NOMO-1 treated with dmso at 0.1 percent for 144 hours (cell line): ENCODE measurements around the gene LBHD2.
A peak's percentile ranks its signal among the peaks of the same experiment; 100 is the strongest.

Experiments
- DNase-seq: peaks from one replicate; lab custom pipeline; 2025; ENCODE audit not compliant: unreplicated experiment; lab: John Stamatoyannopoulos, UW

The LBHD2 gene

GRCh38 chr14:103068351-103069073 lies 15.5 kb upstream of the LBHD2 start:
- DNase-seq = no peak

DNA sequence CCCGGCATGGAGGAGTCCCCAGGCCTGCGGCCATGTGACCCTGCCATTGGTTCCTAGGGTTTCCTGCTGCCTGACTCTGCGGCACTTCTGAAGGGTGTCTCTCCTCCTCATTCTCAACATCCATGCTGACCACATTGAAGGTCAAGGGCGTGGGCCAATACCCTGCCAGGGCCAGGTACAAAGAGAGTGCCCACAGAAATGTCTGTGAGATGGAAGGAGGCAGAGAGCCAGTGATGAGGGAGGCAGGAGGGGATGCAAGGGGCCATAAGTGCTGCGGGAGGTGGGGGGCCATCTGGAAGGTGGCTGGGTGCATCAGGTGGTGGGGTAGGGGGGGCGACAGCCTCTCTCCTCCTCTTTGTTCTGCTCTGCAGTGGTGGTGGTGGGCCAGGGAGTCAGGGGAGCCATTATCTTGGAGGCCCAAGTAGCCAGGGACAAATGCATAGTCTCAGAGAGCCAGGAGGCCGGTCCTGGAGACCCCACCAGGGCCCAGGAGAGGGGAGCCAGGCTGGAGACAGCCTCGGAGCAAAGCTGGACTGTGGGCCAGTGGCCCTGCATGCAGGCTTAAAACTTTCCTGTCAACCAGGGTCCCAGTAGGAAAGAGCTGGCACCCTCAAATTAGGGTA lies 13.6 kb upstream of the LBHD2 start:
- DNase-seq = no peak

GRCh38 chr14:103070971-103071542 lies 13.0 kb upstream of the LBHD2 start:
- no peak for DNase-seq

DNA sequence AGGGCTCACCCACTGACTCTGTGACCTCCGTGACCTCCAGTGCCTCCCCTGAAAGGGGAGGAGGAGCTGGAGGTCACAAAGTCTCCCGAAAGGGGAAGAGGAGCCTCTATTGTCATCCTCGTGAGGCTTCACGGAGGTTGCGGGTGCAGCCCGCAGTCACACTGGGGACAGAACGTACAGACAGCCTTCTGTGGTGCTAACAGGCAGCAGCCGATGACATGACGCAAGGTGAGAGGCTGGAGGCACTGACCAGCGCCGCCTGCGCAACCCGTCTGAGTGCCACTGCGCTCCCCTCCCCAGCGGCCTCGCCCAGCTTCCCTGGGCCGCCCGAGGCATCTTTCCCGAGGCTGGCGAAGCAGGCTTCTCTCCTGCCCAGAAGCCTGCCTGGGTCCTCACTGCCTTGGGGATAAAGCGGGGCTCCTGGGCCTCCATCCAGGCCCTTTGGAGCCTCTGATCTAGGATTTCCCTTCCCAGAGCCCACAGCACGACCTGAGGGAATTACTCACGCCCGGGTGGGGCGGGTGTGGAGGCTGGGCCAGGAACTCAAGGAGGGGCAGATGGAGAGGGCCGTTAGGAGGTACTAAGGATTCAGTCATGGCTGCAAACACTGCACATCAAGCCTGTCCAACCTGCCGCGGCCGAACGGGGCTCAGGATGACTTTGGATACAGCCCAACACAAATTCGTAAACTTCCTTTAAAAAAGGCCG lies 12.3 kb upstream of the LBHD2 start:
- DNase-seq = no peak

DNA sequence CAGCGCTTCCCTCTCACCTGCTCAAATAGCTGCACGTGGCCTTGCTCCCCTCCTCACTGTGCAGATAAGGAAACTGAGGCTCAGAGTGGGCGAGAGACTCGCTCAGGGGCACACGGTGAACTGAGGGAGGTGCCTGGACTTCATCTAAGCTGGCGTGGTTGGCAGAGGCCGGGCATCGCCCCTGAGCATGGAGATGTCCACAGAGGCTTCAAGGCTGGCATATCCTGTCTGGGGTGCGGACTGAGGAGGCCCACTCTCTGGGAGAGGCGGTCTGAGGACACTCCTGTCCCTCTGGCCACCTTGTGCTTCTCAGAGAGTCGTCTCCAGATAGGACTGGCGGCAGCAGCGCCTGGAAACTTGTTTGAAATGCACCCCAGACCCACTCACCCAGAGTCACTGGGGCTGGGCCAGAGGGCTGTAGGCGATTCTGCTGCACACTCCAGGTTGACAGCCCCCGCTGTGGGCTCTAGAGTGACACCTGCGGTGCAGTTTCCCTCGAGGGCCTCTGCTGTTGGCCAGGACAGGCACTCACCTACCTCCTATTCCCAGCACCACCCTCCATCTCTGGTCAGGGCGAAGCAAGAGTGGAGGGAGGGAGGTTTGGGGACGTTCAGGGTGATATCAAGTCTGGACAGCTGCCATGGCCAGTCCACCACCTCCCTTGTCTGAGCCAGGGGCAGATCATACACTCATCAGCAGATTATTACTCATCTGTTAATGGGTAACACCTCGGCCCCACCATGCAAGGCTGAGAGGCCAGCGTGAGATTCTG lies 11.2 kb upstream of the LBHD2 start:
- no peak for DNase-seq

GRCh38 chr14:103073367-103073875 lies 10.6 kb upstream of the LBHD2 start:
- DNase-seq = no peak

DNA sequence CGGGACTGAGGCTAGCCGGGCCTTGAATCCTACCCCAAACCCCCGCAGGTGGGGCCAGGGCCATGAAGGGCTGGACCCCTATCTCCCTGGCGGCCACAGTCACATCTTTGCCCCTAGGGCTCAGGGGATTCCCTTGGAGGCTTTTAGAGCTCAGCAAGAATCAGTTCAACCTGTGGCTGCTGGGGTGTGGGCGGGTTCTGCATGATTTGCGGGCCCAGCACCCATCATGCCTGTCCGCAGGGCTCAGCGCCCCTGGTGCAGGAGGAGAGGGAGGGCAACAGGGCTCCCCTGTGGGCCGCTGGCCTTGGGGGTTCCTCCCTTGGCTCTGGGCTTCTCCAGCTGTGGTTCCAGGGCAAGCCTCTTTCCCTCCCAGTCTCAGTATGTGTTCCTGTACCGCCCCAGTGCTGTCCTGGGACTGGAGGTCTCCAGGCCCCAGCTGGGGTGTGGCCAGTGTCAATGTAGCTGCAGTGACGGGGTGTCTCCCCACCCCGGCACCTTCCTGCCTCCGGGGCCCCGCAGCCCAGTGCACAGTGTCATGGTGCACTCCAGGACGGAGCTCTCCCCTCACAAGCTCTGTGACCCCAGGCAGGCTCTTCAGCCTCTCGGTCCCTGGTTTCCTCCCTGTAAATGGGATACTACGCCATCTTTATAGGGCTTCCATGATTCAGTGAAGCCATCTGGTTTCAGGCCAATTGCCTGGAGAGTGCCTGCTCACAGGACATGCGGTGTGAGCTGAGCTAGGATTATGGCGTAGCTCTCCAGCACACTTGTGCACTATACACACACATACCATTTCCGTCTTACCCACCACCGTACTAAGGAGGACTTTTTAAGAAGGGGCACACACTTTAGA lies 9.9 kb upstream of the LBHD2 start:
- DNase-seq = no peak

- DNase-seq = no peak
Measured at GRCh38 chr14:103074729-103075367, 9.2 kb upstream of the LBHD2 start.

- peak; percentile 37 for DNase-seq
Measured at GRCh38 chr14:103078420-103078749, 5.6 kb upstream of the LBHD2 start.

GRCh38 chr14:103078860-103079587 lies 5.0 kb upstream of the LBHD2 start:
- no peak for DNase-seq

GRCh38 chr14:103081951-103082350 lies 2.1 kb upstream of the LBHD2 start:
- no peak for DNase-seq

DNA sequence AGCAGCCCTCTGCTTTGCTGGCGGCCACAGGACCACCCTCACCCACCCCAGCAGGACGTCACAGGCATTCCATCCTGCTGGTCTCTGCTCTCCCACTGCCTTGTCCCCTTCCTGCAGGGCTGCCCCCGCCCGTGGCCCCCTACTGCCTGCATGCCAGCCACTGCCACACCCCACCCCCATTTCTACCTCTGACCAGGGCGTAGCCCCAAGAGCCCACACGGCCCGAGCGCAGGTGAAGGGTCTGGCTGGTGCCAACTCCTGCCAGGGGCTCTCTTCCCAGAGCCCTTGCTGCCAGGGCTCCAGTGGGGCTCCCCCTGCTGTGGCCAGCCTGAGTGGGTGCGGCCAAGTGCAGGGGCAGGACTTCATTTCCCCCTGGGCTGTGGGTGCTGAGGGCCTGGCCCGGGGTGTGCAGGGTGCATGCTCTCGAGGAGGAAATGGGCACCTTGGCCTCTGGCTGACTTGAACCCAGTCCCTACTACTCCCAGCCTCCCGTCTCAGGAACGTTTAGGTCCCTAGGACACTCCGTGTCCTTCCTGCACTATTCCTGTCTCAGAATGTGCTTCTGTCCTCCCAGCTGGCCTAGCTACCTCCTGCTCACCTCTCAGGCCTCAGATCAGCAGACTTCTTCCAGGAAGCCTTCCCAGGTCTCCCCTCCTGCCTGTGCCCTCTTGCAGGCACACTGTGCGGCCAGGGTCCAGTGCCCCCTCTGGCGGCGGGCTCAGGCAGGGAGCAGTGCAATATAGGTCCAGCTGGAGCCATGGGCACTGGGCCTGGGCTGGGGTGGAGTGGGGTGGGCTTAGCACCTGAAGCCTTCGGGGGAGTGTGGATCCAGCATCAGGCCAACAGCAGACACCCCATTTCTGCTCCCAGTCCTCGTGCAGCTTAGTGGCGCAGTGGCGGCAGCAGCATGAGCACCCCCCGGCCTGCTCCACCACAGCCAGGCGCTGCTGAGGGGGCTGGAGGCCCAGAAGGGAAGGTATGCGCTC lies 1.4 kb downstream of the LBHD2 start:
- no peak for DNase-seq

- DNase-seq = no peak
Measured at GRCh38 chr14:103086771-103087342, 2.8 kb downstream of the LBHD2 start.

- no peak for DNase-seq
Measured at GRCh38 chr14:103087343-103087835, 3.4 kb downstream of the LBHD2 start.

GRCh38 chr14:103088921-103089320 lies 4.9 kb downstream of the LBHD2 start:
- DNase-seq = no peak

- DNase-seq = no peak
Measured at GRCh38 chr14:103089386-103090335, 5.7 kb downstream of the LBHD2 start.
